ENCODE results near the gene ELK4.

Gene ELK4

DNA sequence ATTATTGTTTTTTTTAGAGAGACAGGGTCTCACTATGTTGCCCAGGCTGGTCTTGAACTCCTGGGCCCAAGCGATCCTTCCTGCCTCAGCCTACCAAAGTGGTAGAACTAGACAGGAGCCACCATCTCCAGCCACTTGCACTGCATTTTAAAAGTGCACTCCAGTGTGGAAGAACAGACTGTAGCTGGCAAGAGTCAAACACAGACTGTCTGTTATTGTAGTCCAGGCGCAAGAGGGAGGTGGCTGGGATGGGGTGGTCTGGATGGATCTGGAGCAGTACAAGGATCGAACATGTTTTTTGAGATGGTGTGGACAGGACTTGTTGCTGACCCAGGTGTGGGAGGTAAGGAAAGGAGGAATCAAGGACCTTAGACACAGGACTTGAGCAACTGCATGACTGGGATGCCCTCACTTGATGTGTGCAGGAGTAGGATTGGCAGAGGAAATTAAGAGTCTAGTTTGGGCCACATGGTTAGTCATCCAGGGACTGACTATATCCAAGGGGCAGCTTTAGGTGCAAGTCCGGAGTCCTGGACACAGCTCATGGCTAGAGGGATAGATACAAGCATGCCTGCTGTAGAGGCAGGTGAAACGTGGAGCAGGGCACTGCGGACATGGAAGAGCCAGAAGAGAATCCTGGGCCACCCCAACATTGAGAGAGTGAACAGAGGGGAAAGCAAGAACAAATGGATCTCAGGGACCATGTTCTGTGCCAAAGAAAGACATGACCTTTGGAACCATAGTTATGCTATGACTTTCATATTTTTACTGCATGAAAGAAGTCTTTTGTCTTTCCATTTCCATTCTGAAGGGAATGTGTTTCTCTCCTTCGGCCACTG is 42.0 kb downstream of the ELK4 start:
- CTCF ChIA-PET, result interaction anchor here (2.4 to 8.1 kb wide), 4 partner anchors 43 to 122 kb away, joined by 8 to 472 read pairs (median 32); partner anchors contain the start of gene ELK4
- H3K27ac ChIP-seq, result no peak overlapping the region

DNA sequence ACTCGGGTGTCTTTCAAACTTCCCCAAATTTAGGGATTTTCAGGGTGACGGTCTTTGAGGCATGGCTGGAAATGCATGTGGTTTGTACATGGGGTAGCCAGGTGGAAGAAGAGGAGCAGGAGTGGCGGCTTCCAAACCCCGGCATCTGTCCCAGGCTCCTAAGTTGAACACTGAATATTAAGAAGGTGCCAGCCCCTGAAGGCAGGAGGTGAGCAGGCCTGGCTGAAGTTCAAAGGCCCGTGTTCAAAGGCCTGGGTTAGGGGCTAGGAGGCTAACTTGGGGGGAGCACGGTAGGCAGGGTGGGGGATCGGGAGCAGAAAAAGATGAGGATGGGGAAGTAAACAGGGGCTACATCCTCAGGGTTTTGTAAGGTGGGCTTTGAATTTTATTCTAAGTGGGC is 42.8 kb downstream of the ELK4 start:
- DNase-seq (ENCODE audit: low spot score), result no peak
- ChIA-PET POLR2A (ENCODE audit: low non-redundant PET) (no interaction called here), CTCF (interaction anchor here (0.8 to 8.1 kb wide), 4 partner anchors 42 to 70 kb away, joined by 3 to 472 read pairs (median 9); partner anchors contain the start of gene ELK4)
- no peak overlapping the region for H3K27ac ChIP-seq
- TF ChIP-seq, protein P1, sequence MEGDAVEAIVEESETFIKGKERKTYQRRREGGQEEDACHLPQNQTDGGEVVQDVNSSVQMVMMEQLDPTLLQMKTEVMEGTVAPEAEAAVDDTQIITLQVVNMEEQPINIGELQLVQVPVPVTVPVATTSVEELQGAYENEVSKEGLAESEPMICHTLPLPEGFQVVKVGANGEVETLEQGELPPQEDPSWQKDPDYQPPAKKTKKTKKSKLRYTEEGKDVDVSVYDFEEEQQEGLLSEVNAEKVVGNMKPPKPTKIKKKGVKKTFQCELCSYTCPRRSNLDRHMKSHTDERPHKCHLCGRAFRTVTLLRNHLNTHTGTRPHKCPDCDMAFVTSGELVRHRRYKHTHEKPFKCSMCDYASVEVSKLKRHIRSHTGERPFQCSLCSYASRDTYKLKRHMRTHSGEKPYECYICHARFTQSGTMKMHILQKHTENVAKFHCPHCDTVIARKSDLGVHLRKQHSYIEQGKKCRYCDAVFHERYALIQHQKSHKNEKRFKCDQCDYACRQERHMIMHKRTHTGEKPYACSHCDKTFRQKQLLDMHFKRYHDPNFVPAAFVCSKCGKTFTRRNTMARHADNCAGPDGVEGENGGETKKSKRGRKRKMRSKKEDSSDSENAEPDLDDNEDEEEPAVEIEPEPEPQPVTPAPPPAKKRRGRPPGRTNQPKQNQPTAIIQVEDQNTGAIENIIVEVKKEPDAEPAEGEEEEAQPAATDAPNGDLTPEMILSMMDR (conservative IDR thresholded peaks at IDR 0.05; ENCODE audit: low read depth), result no peak

More for the DNA sequence above, 42.0 kb downstream of the ELK4 start:
- DNase-seq (ENCODE audit: low spot score), result no peak
- TF ChIP-seq, protein P1 (conservative IDR thresholded peaks at IDR 0.05; ENCODE audit: low read depth), result no peak
- POLR2A ChIA-PET (ENCODE audit: low non-redundant PET), result no interaction called here

DNA sequence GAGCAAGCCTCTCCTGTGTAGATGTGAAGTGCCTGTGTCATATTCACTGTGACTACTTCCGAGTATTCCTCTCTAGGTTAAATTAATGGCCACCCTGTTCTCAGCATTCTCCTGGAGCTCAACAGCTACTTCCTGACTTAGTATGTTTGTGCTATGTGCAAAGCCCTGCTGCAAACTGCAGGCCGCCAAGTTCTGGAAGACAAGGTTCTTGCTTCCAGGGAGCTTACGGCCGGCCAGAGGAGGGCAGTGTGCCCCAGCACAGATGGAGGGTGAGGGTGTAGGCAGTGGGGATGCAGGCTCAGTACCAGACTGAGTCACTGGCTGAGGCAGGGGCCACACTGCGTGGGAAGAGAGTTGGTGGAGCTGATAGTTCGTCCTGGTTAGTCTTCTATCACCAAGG is 43.2 kb downstream of the ELK4 start:
- DNase-seq (ENCODE audit: low spot score), result no peak
- TF ChIP-seq, protein P1 (conservative IDR thresholded peaks at IDR 0.05; ENCODE audit: low read depth), result no peak
- CTCF ChIA-PET, result interaction anchor here (0.6 to 8.1 kb wide), 7 partner anchors 9 to 315 kb away, joined by 3 to 472 read pairs (median 5); partner anchors contain the start of gene ELK4

DNA sequence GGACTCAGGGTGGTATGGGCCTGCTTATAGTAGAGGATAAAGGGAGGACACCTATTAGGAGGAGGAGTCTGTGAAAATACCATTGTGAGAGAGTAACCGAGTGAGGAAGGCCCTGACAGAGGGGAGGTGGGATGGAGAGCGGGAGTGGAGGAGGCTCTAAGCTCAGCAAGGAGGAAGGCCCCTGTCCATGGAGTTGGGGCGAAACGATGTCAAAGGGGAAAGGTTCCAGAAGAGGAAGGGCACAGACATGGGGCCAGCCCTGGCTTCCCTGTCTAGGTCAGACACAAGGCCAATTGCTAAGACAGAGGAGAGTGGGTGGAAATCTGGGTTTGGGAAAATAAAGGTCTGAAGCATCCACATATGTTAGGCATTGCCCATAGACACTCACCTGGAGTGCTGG is 44.2 kb downstream of the ELK4 start:
- no peak for DNase-seq (ENCODE audit: low spot score)
- no peak overlapping the region for H3K27ac ChIP-seq
- TF ChIP-seq, protein P1 (conservative IDR thresholded peaks at IDR 0.05; ENCODE audit: low read depth), result no peak
- ChIA-PET CTCF (interaction anchor here (0.7 to 8.1 kb wide), 5 partner anchors 45 to 71 kb away, joined by 5 to 472 read pairs (median 8); partner anchors contain the start of gene ELK4), POLR2A (ENCODE audit: low non-redundant PET) (no interaction called here)

More for the DNA sequence above, 43.2 kb downstream of the ELK4 start:
- no peak overlapping the region for H3K27ac ChIP-seq
- POLR2A ChIA-PET (ENCODE audit: low non-redundant PET), result no interaction called here

DNA sequence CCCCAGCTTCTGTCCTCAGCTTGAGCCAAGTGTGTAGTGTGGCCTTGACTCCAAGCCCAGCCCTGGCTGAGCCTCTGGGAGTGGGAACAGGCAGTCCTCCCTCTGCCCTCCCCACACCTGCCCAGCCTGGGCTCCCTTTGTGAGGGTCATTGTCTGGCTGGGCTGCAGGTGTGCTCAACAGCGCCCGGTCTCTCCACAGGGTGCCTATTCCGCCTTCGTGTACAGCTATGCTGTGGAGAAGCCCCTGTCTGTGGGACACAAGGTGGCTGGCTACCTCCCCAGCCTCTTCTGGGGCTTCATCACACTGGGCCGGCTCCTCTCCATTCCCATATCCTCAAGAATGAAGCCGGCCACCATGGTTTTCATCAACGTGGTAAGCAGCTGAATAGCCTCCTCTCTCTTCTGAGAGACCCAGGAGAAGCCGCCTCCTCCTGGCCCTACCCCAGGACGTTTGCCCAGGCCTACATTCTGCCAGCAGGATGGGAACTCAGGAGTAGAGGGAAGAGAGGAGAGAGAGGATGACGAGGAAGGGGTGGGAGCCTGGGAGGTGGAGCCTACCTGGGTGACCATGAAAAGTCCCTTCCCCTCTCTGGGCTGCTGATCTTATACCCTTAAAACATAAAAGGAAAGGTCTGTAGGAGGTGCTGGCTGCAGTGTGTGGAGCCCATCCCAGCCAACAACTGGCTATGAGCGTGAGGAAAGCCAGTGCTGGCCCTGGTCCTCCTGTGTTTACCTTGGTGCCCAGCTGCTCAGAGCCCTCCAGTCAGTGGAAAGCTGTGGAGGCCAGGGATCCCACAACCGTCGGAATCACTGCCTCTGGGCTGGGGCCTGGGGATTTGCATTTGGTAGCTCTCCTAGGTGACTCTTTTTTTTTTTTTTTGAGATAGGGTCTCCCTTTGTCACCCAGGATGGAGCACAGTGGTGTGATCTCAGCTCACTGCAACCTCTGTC is 45.7 kb downstream of the ELK4 start:
- POLR2A ChIA-PET (ENCODE audit: low non-redundant PET), result no interaction called here
- DNase-seq (ENCODE audit: low spot score), result no peak

More for the DNA sequence above, 45.7 kb downstream of the ELK4 start:
- no peak overlapping the region for H3K27ac ChIP-seq
- CTCF ChIA-PET, result interaction anchor here (0.6 to 2.0 kb wide), 6 partner anchors 14 to 1503 kb away, joined by 3 to 12 read pairs (median 4); no protein-coding TSS in a partner anchor
- TF ChIP-seq, protein P1 (conservative IDR thresholded peaks at IDR 0.05; ENCODE audit: low read depth), result no peak
